CD4-positive, alpha-beta T cell treated with Interleukin-4 for 4 hours (primary cell): ENCODE results near the gene CLTC.
A peak's percentile ranks its signal among the peaks of the same experiment; 100 is the strongest.
"Not testable (repeated sequence)": the region's sequence is repeated elsewhere in the genome, so short reads cannot be mapped to it uniquely, and the experiment has no call there.

ENCODE experiments used
- DNase-seq: peaks from one replicate; pipeline ENCODE4 v3.0.0-alpha.2; 2020

The CLTC gene

GRCh38 chr17:59634632-59635541 is 15.2 kb downstream of the CLTC start:
- DNase-seq, result no peak

GRCh38 chr17:59637611-59638310 is 18.1 kb downstream of the CLTC start:
- no peak for DNase-seq

DNA sequence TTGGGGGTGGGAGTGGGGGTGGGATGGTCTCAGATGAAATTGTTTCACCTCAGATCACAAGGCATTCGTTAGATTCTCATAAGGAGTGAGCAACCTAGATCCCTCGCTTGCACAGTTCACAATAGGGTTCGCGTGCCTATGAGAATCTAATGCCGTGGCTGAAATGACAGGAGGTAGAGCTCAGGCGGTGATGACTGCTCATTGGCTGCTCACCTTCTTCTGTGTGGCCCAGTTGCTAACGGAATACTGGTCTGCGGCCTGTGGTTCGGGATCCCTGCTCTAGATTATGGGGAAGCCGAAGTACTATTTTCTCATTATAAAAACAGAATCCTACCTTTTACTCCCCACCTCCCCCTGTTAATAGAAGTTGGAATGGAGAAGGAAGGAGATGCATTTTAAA is 18.9 kb downstream of the CLTC start:
- DNase-seq, result no peak

GRCh38 chr17:59641799-59642484 is 22.2 kb downstream of the CLTC start:
- DNase-seq, result peak; percentile 39

- no peak for DNase-seq
These were observed 22.9 kb downstream of the CLTC start for GRCh38 chr17:59642565-59642964.

GRCh38 chr17:59643159-59644140 is 23.8 kb downstream of the CLTC start:
- no peak for DNase-seq

GRCh38 chr17:59647288-59647687 is 27.6 kb downstream of the CLTC start:
- no peak for DNase-seq

- DNase-seq, result no peak
These were observed 30.2 kb downstream of the CLTC start for GRCh38 chr17:59649886-59650285.

GRCh38 chr17:59650642-59651041 is 30.9 kb downstream of the CLTC start:
- DNase-seq, result no peak

GRCh38 chr17:59651346-59651745 is 31.7 kb downstream of the CLTC start:
- DNase-seq, result peak; percentile 56

DNA sequence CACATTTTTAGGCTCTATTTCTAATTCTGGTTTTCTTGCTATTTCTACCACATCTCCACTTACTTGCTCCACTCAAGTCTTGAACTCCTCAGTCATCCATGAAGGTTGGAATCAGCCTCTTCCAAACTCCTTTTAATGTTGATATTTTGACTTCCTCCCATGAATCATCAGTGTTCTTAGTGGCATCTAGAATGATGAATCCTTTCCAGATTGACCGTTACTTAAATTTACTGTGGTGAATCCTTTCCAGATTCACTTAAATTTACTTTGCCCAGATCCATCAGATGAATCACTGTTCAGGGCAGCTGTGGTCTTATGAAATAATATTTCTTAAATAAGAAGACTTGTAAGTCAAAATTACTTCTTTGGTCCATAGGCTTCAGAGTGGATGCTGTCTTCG is 32.4 kb downstream of the CLTC start:
- no peak for DNase-seq

- not testable (repeated sequence) for DNase-seq
These were observed 36.9 kb downstream of the CLTC start for GRCh38 chr17:59656624-59657023.

DNA sequence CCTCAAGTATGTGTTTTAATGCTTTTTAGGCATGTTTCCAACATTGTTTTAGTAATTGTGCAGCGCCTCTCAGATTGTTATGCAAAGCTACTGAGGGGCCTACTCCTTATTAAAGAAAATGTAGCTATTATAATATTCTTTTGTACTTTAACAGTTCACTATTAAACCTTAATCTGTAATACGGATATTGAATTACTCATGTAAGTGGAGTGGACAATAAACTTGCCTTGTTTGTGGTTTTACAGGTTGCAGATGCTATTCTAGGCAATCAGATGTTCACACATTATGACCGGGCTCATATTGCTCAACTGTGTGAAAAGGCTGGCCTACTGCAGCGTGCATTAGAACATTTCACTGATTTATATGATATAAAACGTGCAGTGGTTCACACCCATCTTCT is 46.5 kb downstream of the CLTC start:
- DNase-seq, result no peak

DNA sequence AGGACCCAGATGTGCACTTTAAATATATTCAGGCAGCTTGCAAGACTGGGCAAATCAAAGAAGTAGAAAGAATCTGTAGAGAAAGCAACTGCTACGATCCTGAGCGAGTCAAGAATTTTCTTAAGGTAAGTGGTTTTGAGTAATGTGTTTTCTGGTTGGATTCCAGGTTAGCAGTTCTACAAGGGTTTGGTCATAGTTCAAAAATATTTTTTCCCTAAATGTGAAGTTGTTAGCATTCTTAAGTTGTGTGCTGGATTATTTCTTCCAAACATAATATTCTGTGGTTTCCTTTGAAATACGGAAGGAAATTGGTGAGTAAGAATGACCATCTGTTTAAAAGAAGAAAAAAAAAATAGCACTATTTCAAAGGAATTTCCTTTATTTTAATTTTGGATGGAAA is 49.1 kb downstream of the CLTC start:
- no peak for DNase-seq

GRCh38 chr17:59669411-59669810 is 49.7 kb downstream of the CLTC start:
- no peak for DNase-seq

- DNase-seq, result no peak
These were observed 50.2 kb downstream of the CLTC start for GRCh38 chr17:59669944-59670343.

DNA sequence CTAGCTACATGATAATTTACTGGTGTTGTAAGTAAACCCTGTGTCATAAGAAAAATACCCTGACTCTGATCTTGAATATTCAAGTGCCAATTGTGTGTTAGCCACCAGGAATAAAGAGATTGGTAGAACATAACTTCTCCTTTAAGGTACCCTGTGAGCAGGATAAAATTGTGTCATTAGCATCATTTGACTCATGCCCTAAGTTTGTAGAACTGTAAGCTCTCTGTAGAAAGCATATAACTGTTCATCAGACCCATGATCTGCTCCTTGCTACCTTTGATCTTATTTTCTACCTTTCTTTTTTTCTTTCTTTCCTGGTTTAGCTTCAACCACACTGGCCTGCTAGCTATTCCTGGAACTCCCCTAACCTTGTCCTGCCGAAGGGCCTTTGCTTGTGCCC is 51.7 kb downstream of the CLTC start:
- no peak for DNase-seq

DNA sequence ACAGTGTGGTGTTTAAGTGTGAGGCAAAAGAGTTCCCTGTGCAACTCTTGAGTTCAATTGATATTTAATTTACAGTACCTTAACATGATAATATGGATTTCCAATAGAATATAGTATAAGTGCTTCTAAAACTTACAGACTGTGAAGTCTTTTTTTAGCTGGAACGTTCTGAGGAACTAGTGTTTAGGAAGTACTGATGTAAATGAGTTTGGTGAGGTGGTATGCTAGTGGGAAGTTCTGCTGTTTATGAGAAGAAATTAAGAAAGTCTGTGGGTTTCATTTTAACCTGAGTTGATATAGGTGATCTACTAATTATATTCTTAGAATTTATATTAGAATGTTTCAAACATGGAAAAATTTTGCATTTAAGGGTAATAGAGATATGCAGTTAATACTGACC is 55.5 kb downstream of the CLTC start:
- DNase-seq, result no peak

- DNase-seq, result no peak
These were observed 57.0 kb downstream of the CLTC start for GRCh38 chr17:59676716-59677115.

GRCh38 chr17:59678918-59679317 is 59.2 kb downstream of the CLTC start:
- DNase-seq, result no peak

DNA sequence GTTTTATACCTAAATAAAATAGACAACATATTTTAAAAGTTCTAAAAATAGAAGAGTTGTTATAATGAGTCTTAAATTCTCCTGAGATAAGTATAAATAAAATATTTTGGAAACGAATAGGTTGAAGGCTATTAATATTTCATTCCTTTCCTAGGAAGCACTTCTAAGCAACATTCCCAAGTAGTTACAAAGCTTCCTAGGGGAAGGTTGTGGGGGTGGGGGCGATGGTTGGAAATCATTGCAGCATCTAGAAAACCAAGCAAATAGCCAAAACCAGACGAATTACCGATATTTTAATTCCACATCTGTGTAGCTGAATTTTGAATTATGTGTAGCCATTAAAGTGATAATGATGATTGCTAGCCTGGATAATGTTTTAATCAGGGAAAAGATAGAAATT is 60.6 kb downstream of the CLTC start:
- DNase-seq, result no peak

- DNase-seq, result no peak
These were observed 63.6 kb downstream of the CLTC start for GRCh38 chr17:59683283-59683682.
